GM19023 (cell line): Measurements from ENCODE around the gene FUT1.
A peak's percentile ranks its signal among the peaks of the same experiment; 100 is the strongest.
"Not testable (repeated sequence)": the region's sequence is repeated elsewhere in the genome, so short reads cannot be mapped to it uniquely, and the experiment has no call there.

Experiments
- ATAC-seq: cut with Tn5 transposase; IDR thresholded peaks from one replicate; pipeline ENCODE4 v1.9.1; 2021; ENCODE audit warnings: mild to moderate bottlenecking, moderate library complexity; ENCODE audit not compliant: unreplicated experiment

Gene FUT1

GRCh38 chr19:48752496-48753365, at the start of gene FUT1:
Gene FUT1, minus strand, starts transcription at chr19:48752641. Its CDS starts 1,360 bp downstream, at chr19:48751281.
- ATAC-seq = no peak

- no peak for ATAC-seq
These were observed 47.2 kb upstream of the FUT1 start for GRCh38 chr19:48799358-48800300.

- no peak for ATAC-seq
These were observed 46.5 kb upstream of the FUT1 start for GRCh38 chr19:48798937-48799336.

- ATAC-seq = no peak
These were observed 44.7 kb upstream of the FUT1 start for GRCh38 chr19:48797103-48797502.

GRCh38 chr19:48796298-48797083, 44.0 kb upstream of the FUT1 start:
- ATAC-seq = no peak

- ATAC-seq = no peak
These were observed 43.2 kb upstream of the FUT1 start for GRCh38 chr19:48795685-48796070.

GRCh38 chr19:48795055-48795684, 42.7 kb upstream of the FUT1 start:
- peak; percentile 69 for ATAC-seq

- no peak for ATAC-seq
These were observed 41.9 kb upstream of the FUT1 start for GRCh38 chr19:48794291-48794690.

- ATAC-seq = no peak
These were observed 40.8 kb upstream of the FUT1 start for GRCh38 chr19:48793271-48793670.

GRCh38 chr19:48787331-48787730, 34.9 kb upstream of the FUT1 start:
- ATAC-seq = not testable (repeated sequence)

GRCh38 chr19:48786422-48786821, 34.0 kb upstream of the FUT1 start:
- ATAC-seq = not testable (repeated sequence)

GRCh38 chr19:48784527-48784926, 32.1 kb upstream of the FUT1 start:
- ATAC-seq = no peak

- ATAC-seq = no peak
These were observed 28.4 kb upstream of the FUT1 start for GRCh38 chr19:48780631-48781391.

- ATAC-seq = no peak
These were observed 27.2 kb upstream of the FUT1 start for GRCh38 chr19:48779636-48780035.

GRCh38 chr19:48777720-48778119, 25.3 kb upstream of the FUT1 start:
- ATAC-seq = no peak

- ATAC-seq = no peak
These were observed 24.7 kb upstream of the FUT1 start for GRCh38 chr19:48777139-48777538.

GRCh38 chr19:48772503-48772953, 20.1 kb upstream of the FUT1 start:
- no peak for ATAC-seq

- ATAC-seq = no peak
These were observed 18.5 kb upstream of the FUT1 start for GRCh38 chr19:48770734-48771472.

- no peak for ATAC-seq
These were observed 17.8 kb upstream of the FUT1 start for GRCh38 chr19:48770266-48770665.
